PC-3 (cell line): ENCODE data around the gene HRC. TPM values are rescaled to one million over a fixed set of nuclear protein-coding genes. Genes with fewer than 3 reads are reported as not detected.
"Not testable (repeated sequence)": the region's sequence is repeated elsewhere in the genome, so short reads cannot be mapped to it uniquely, and the experiment has no call there.

Experiments
- ATAC-seq: fragments of 200-7000 bp; cut with Tn5 transposase; 2 replicates; pipeline ENCODE4 v1.9.1; 2020; ENCODE audit warnings: mild to moderate bottlenecking, moderate library complexity
- BruUV-seq: library from RNA; stranded (reverse); fragments of 400-500 nt; replicated peaks from 2 replicates; lab custom pipeline; 2021; lab: Mats Ljungman, UMichigan
- CTCF ChIA-PET: fragments of 300-600 bp; sonication (Branson Sonifier 250); formaldehyde crosslinking; loops from one replicate; lab custom pipeline; 2022; ENCODE audit warnings: antibody characterized with exemption; lab: Charles Lee
- POLR2A ChIA-PET: fragments of 300-600 bp; sonication (Branson Sonifier 250); formaldehyde crosslinking; loops from one replicate; lab custom pipeline; 2022; ENCODE audit warnings: antibody characterized with exemption; ENCODE audit not compliant: unreplicated experiment; lab: Charles Lee
- DNase-seq: peaks from one replicate; pipeline ENCODE4 v3.0.0-alpha.2; 2015
- H2AFZ ChIP-seq: fragments of 300-600 bp; sonication (generic); 2 replicates; pipeline ENCODE4 v1.6.0; 2016; ENCODE audit warnings: antibody characterized with exemption, low read length
- H3F3A ChIP-seq: fragments of 300-600 bp; sonication (generic); one replicate; pipeline ENCODE4 v1.6.0; 2017; ENCODE audit warnings: antibody characterized with exemption, low read length, control low read depth, mild to moderate bottlenecking; ENCODE audit not compliant: unreplicated experiment
- H3K27ac ChIP-seq: fragments of 300-600 bp; sonication (generic); 2 replicates; pipeline ENCODE4 v1.5.1; 2016; ENCODE audit warnings: mild to moderate bottlenecking, low read length
- H3K27me3 ChIP-seq: fragments of 300-600 bp; sonication (generic); 2 replicates; pipeline ENCODE4 v1.6.1; 2016; ENCODE audit warnings: low read length, mixed read lengths
- H3K36me3 ChIP-seq: fragments of 300-600 bp; sonication (generic); 2 replicates; pipeline ENCODE4 v1.6.1; 2016; ENCODE audit warnings: low read depth, mixed run types, low read length, mixed read lengths
- H3K4me1 ChIP-seq: fragments of 300-600 bp; sonication (generic); 2 replicates; pipeline ENCODE4 v1.5.1; 2016; ENCODE audit warnings: low read length; ENCODE audit not compliant: insufficient read depth
- H3K4me2 ChIP-seq: fragments of 300-600 bp; sonication (generic); 2 replicates; pipeline ENCODE4 v1.6.0; 2016; ENCODE audit warnings: low read length
- H3K4me3 ChIP-seq: fragments of 300-600 bp; sonication (generic); 2 replicates; pipeline ENCODE4 v1.5.1; 2016; ENCODE audit warnings: mild to moderate bottlenecking, low read length, mixed read lengths
- H3K79me2 ChIP-seq: fragments of 300-600 bp; sonication (generic); 2 replicates; pipeline ENCODE4 v1.6.1; 2017; ENCODE audit warnings: low read length, mixed read lengths
- H3K9ac ChIP-seq: fragments of 300-600 bp; sonication (generic); 2 replicates; pipeline ENCODE4 v1.6.0; 2016; ENCODE audit warnings: mild to moderate bottlenecking, low read length
- H3K9me2 ChIP-seq: fragments of 300-600 bp; sonication (generic); replicated peaks from 2 replicates; pipeline ENCODE4 v1.6.1; 2016; ENCODE audit warnings: mixed run types, low read length, mixed read lengths
- H3K9me3 ChIP-seq: fragments of 300-600 bp; sonication (generic); 2 replicates; pipeline ENCODE4 v1.6.1; 2016; ENCODE audit warnings: low read length, mixed read lengths
- H4K20me1 ChIP-seq: fragments of 300-600 bp; sonication (generic); 2 replicates; pipeline ENCODE4 v1.6.1; 2016; ENCODE audit warnings: low read length, mixed read lengths
- CTCF ChIP-seq: fragments of 300-600 bp; sonication (generic); conservative IDR thresholded peaks from 2 replicates; pipeline ENCODE4 v1.5.1; 2017; ENCODE audit warnings: antibody characterized with exemption, low read depth, mild to moderate bottlenecking, low read length
- EZH2 ChIP-seq: fragments of 300-600 bp; sonication (generic); IDR thresholded peaks from one replicate; pipeline ENCODE4 v1.6.1; 2017; ENCODE audit warnings: antibody characterized with exemption, mild to moderate bottlenecking, low read length; ENCODE audit not compliant: unreplicated experiment
- EZH2phosphoT487 ChIP-seq: fragments of 300-600 bp; sonication (generic); IDR thresholded peaks from 2 replicates; pipeline ENCODE4 v1.6.1; 2018; ENCODE audit warnings: mild to moderate bottlenecking, antibody characterized with exemption, low read length, borderline replicate concordance
- intact Hi-C: fragments of 100-400 bp; cut with micrococcal nuclease; formaldehyde crosslinking; loops from 2 replicates; pipeline ENCODE4 v1.9.0; 2023
- total RNA-seq: library from RNA; depleted of rRNA; stranded (reverse); fragments of >200 nt; gene quantifications from 2 replicates; pipeline ENCODE4 v1.2.3, GENCODE V29; 2014

HRC gene
- total RNA-seq, 1 experiment from 2014 or later, result not detected

GRCh38 chr19:49125025-49125731 is 30.0 kb downstream of the HRC start:
- Histone ChIP-seq H3K9me3 (no peaks in the 10 kb centered on the region), H3K4me1 (no peaks in the 10 kb centered on the region; the same call in none of the 2 replicates), H3K9me2 (no peaks in the 10 kb centered on the region), H3K79me2 (no peaks in the 10 kb centered on the region), H3K4me2 (no peak overlapping the region), H4K20me1 (no peaks in the 10 kb centered on the region), H3K9ac (no peak overlapping the region), H3F3A (no peaks in the 10 kb centered on the region), H3K36me3 (no peaks in the 10 kb centered on the region), H2AFZ (no peak overlapping the region), H3K4me3 (no peak overlapping the region), H3K27ac (no peak overlapping the region), H3K27me3 (no peaks in the 10 kb centered on the region)
- ATAC-seq (no peak), DNase-seq (no peak)
- TF ChIP-seq EZH2 (no peak), CTCF (no peak), EZH2phosphoT487 (no peak)
- ChIA-PET POLR2A (interaction anchor here (0.7 kb wide), 1 partner anchor 107 kb away, joined by 3 read pairs; no protein-coding TSS in a partner anchor), CTCF (no interaction called here)
- BruUV-seq, result no TSS peak
- intact Hi-C loops, result no loop called here

GRCh38 chr19:49123285-49123684 is 31.9 kb downstream of the HRC start:
- H3K27me3 ChIP-seq, ATAC-seq, H3K4me2 ChIP-seq, H3K9ac ChIP-seq, H3K36me3 ChIP-seq, H3F3A ChIP-seq, H4K20me1 ChIP-seq, CTCF ChIA-PET, H3K4me1 ChIP-seq, intact Hi-C loops, DNase-seq, H3K79me2 ChIP-seq, H3K4me3 ChIP-seq, H2AFZ ChIP-seq, H3K9me2 ChIP-seq, BruUV-seq, H3K27ac ChIP-seq, H3K9me3 ChIP-seq: not testable (repeated sequence)
- POLR2A ChIA-PET, result interaction anchor here (0.5 kb wide), 1 partner anchor 560 kb away, joined by 3 read pairs; no protein-coding TSS in a partner anchor

GRCh38 chr19:49121841-49122240 is 33.4 kb downstream of the HRC start:
- H3K79me2 ChIP-seq, CTCF ChIA-PET, H4K20me1 ChIP-seq, H3K27ac ChIP-seq, H3K9me2 ChIP-seq, H3F3A ChIP-seq, H3K9me3 ChIP-seq, H2AFZ ChIP-seq, POLR2A ChIA-PET, ATAC-seq, H3K36me3 ChIP-seq, H3K9ac ChIP-seq, BruUV-seq, H3K4me2 ChIP-seq, H3K27me3 ChIP-seq, DNase-seq, H3K4me3 ChIP-seq, intact Hi-C loops, H3K4me1 ChIP-seq: not testable (repeated sequence)
